Measurements from ENCODE around the gene ZNF280C. TPM values are rescaled to one million over a fixed set of nuclear protein-coding genes. Genes with fewer than 3 reads are reported as not detected.
"Not testable (repeated sequence)": the region's sequence is repeated elsewhere in the genome, so short reads cannot be mapped to it uniquely, and the experiment has no call there.

ZNF280C gene
- total RNA-seq, 1 experiment from 2014 or later, result 4.6 TPM

DNA sequence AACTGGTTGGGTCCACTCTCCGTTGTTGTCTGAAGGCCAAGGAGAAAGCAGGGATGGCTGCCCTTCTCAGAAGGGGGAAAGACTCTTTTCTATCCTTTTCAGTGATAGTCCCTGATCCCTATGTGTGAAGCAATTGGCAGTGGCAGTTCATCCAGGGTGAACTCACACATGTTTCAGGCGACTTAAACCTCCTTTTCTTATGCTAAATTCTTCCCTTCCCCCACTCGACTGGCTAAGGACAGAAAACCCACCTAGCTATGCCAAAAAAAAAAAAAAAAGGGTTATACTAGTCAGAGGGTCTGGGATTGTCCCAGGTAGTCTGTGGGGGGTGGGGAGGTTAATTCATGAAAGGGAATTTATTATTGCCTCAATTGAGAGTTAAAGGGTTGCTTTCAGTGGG is 12.2 kb upstream of the ZNF280C start:
- Histone ChIP-seq H3K79me2 (ENCODE audit: low read length) (no peaks in the 10 kb centered on the region), H4K20me1 (ENCODE audit: low read length) (no peaks in the 10 kb centered on the region), H3K36me3 (ENCODE audit: low read depth, low read length) (no peaks in the 10 kb centered on the region), H3K27ac (ENCODE audit: low read length) (no peak overlapping the region), H3K9me3 (ENCODE audit: low read length) (no peaks in the 10 kb centered on the region), H3K9ac (ENCODE audit: low read length) (no peak overlapping the region), H3K4me1 (ENCODE audit: insufficient read depth, low read length) (no peaks in the 10 kb centered on the region), H3K27me3 (ENCODE audit: low read length) (no peaks in the 10 kb centered on the region), H2AFZ (ENCODE audit: low read length) (no peak overlapping the region), H3K9me2 (replicated peaks; ENCODE audit: low read length) (no peaks in the 10 kb centered on the region), H3F3A (ENCODE audit: low read length, unreplicated experiment) (no peaks in the 10 kb centered on the region), H3K4me3 (ENCODE audit: low read length) (no peak overlapping the region), H3K4me2 (ENCODE audit: low read length) (no peak overlapping the region)
- intact Hi-C loops (cut with micrococcal nuclease), result no loop called here
- DNase-seq, result no peak
- ChIA-PET POLR2A (ENCODE audit: unreplicated experiment) (no interaction called here), CTCF (no interaction called here)
- no TSS peak for BruUV-seq (replicated peaks)
- TF ChIP-seq, protein P1, sequence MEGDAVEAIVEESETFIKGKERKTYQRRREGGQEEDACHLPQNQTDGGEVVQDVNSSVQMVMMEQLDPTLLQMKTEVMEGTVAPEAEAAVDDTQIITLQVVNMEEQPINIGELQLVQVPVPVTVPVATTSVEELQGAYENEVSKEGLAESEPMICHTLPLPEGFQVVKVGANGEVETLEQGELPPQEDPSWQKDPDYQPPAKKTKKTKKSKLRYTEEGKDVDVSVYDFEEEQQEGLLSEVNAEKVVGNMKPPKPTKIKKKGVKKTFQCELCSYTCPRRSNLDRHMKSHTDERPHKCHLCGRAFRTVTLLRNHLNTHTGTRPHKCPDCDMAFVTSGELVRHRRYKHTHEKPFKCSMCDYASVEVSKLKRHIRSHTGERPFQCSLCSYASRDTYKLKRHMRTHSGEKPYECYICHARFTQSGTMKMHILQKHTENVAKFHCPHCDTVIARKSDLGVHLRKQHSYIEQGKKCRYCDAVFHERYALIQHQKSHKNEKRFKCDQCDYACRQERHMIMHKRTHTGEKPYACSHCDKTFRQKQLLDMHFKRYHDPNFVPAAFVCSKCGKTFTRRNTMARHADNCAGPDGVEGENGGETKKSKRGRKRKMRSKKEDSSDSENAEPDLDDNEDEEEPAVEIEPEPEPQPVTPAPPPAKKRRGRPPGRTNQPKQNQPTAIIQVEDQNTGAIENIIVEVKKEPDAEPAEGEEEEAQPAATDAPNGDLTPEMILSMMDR (conservative IDR thresholded peaks at IDR 0.05; ENCODE audit: low read depth, low read length), result no peak
- no peak for TF ChIP-seq EZH2phosphoT487 (IDR thresholded peaks at IDR 0.05; ENCODE audit: borderline replicate concordance, low read length)
- no peak for TF ChIP-seq EZH2 (IDR thresholded peaks at IDR 0.05; ENCODE audit: low read length, unreplicated experiment)
- no peak for ATAC-seq

- DNase-seq; H4K20me1 ChIP-seq (ENCODE audit: low read length); H3K4me1 ChIP-seq (ENCODE audit: insufficient read depth, low read length); H3K9me2 ChIP-seq (replicated peaks; ENCODE audit: low read length); H3K27ac ChIP-seq (ENCODE audit: low read length); CTCF ChIA-PET; H3K4me2 ChIP-seq (ENCODE audit: low read length); intact Hi-C loops (cut with micrococcal nuclease); H3K27me3 ChIP-seq (ENCODE audit: low read length); BruUV-seq (replicated peaks); ATAC-seq; H3K9me3 ChIP-seq (ENCODE audit: low read length); H2AFZ ChIP-seq (ENCODE audit: low read length); POLR2A ChIA-PET (ENCODE audit: unreplicated experiment); H3K9ac ChIP-seq (ENCODE audit: low read length); H3K36me3 ChIP-seq (ENCODE audit: low read depth, low read length); H3F3A ChIP-seq (ENCODE audit: low read length, unreplicated experiment); H3K4me3 ChIP-seq (ENCODE audit: low read length): not testable (repeated sequence)
- H3K79me2 ChIP-seq (ENCODE audit: low read length), result peaks cover 13% of the 10 kb centered on the region
These were observed 3.6 kb upstream of the ZNF280C start for GRCh38 chrX:130272253-130272652.

DNA sequence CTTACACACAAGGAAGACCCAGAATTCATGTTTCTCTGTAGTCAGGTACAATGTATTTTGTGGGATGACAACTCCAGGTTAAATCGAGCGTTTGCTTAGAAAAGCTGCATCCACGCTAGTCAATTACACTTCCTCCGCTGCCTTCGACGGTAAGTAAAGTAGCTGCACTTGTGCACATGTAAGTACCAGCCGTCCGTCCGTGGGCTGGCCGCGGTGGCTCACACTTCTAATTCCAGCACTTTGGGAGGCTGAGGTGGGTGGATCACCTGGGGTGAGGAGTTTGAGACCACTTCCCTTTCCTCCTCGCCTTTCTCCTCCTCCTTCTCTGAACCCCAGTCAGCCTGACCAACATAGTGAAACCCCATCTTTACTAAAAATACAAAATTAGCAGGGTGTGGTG is 692 bp upstream of the ZNF280C start:
- intact Hi-C loops (cut with micrococcal nuclease); CTCF ChIA-PET; H3K9me2 ChIP-seq (replicated peaks; ENCODE audit: low read length); H3K27ac ChIP-seq (ENCODE audit: low read length); H3K27me3 ChIP-seq (ENCODE audit: low read length); ATAC-seq; H3F3A ChIP-seq (ENCODE audit: low read length, unreplicated experiment); BruUV-seq (replicated peaks); POLR2A ChIA-PET (ENCODE audit: unreplicated experiment); DNase-seq; H3K4me3 ChIP-seq (ENCODE audit: low read length); H3K4me2 ChIP-seq (ENCODE audit: low read length); H3K36me3 ChIP-seq (ENCODE audit: low read depth, low read length); H3K9ac ChIP-seq (ENCODE audit: low read length); H4K20me1 ChIP-seq (ENCODE audit: low read length); H3K9me3 ChIP-seq (ENCODE audit: low read length): not testable (repeated sequence)
- H3K4me1 ChIP-seq (ENCODE audit: insufficient read depth, low read length), result peaks cover 14% of the 10 kb centered on the region; the same call in 1 of the 2 replicates
- H3K79me2 ChIP-seq (ENCODE audit: low read length), result peaks cover 38% of the 10 kb centered on the region
- H2AFZ ChIP-seq (ENCODE audit: low read length), result 0 out of 2 replicates have a peak overlapping the region, but pooled peaks have one; percentile 76

DNA sequence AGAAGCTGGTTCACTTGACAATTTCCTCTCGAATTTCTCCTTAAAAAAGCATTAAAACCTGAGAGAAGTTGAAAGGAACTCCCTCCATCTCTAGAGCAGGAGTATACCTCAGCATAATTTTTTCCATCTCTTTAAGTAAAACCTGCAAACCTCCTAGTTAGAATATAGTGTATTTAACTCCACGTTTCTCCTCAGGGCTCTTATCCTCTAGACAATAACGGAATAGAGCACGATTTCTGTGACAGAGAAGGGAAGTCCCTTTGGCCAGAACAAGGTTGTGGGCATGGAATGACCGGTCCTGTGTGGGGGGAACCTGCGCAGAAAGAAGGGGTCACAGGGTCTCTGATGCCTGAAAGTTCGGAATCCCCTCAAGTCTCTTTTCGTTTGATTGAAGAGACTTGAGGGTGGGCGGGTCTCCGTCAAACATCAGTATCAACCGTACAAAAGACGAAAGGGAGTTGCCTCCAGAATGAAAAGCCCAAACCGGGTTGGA is 697 bp downstream of the ZNF280C start:
- TF ChIP-seq EZH2phosphoT487 (IDR thresholded peaks at IDR 0.05; ENCODE audit: borderline replicate concordance, low read length), result no peak
- TF ChIP-seq EZH2 (IDR thresholded peaks at IDR 0.05; ENCODE audit: low read length, unreplicated experiment), result no peak
- TF ChIP-seq, protein P1 (conservative IDR thresholded peaks at IDR 0.05; ENCODE audit: low read depth, low read length), result no peak
- Histone ChIP-seq H3K79me2 (ENCODE audit: low read length) (peaks cover 44% of the 10 kb centered on the region), H3K9me2 (replicated peaks; ENCODE audit: low read length) (no peaks in the 10 kb centered on the region), H3K27ac (ENCODE audit: low read length) (peak overlapping the region; percentile 56; the same call in 1 of the 2 replicates), H4K20me1 (ENCODE audit: low read length) (no peaks in the 10 kb centered on the region), H3K4me1 (ENCODE audit: insufficient read depth, low read length) (peaks cover 14% of the 10 kb centered on the region; the same call in 1 of the 2 replicates), H3K9me3 (ENCODE audit: low read length) (no peaks in the 10 kb centered on the region), H2AFZ (ENCODE audit: low read length) (peak overlapping the region; percentile 53), H3K9ac (ENCODE audit: low read length) (peak overlapping the region; percentile 81), H3F3A (ENCODE audit: low read length, unreplicated experiment) (no peaks in the 10 kb centered on the region), H3K36me3 (ENCODE audit: low read depth, low read length) (no peaks in the 10 kb centered on the region), H3K27me3 (ENCODE audit: low read length) (no peaks in the 10 kb centered on the region), H3K4me3 (ENCODE audit: low read length) (peak overlapping the region; percentile 93), H3K4me2 (ENCODE audit: low read length) (peak overlapping the region; percentile 91)
- ChIA-PET CTCF (no interaction called here), POLR2A (ENCODE audit: unreplicated experiment) (no interaction called here)
- TSS peak; percentile 61 for BruUV-seq (replicated peaks)
- DNase-seq, result peak; percentile 4
- ATAC-seq, result peak; percentile 12; the same call in 1 of the 2 replicates
- intact Hi-C loops (cut with micrococcal nuclease), result loop anchor here (1.0 kb wide), 1 partner anchor 71 kb away; the partner anchor contains the start of gene SLC25A14
